GM18499 (cell line): Measurements from ENCODE around the gene TCF12.

Experiments
- ATAC-seq: cut with Tn5 transposase; IDR thresholded peaks from one replicate; pipeline ENCODE4 v1.9.1; 2021; ENCODE audit warnings: moderate number of reproducible peaks; ENCODE audit not compliant: insufficient read depth, unreplicated experiment

The TCF12 gene

GRCh38 chr15:57195326-57195725 is 276.9 kb downstream of the TCF12 start:
- ATAC-seq = no peak

- no peak for ATAC-seq
These were observed 278.4 kb downstream of the TCF12 start for GRCh38 chr15:57196865-57197264.

GRCh38 chr15:57198131-57198530 is 279.7 kb downstream of the TCF12 start:
- no peak for ATAC-seq

GRCh38 chr15:57198654-57199291 is 280.3 kb downstream of the TCF12 start:
- no peak for ATAC-seq

GRCh38 chr15:57201578-57201977 is 283.1 kb downstream of the TCF12 start:
- no peak for ATAC-seq

GRCh38 chr15:57203906-57204305 is 285.5 kb downstream of the TCF12 start:
- ATAC-seq = no peak

GRCh38 chr15:57205027-57205855 is 286.8 kb downstream of the TCF12 start:
- ATAC-seq = no peak

GRCh38 chr15:57205996-57206395 is 287.6 kb downstream of the TCF12 start:
- ATAC-seq = no peak

GRCh38 chr15:57213862-57214261 is 295.4 kb downstream of the TCF12 start:
- no peak for ATAC-seq

GRCh38 chr15:57215326-57215725 is 296.9 kb downstream of the TCF12 start:
- no peak for ATAC-seq

- ATAC-seq = no peak
These were observed 297.4 kb downstream of the TCF12 start for GRCh38 chr15:57215881-57216280.

GRCh38 chr15:57216288-57216687 is 297.8 kb downstream of the TCF12 start:
- no peak for ATAC-seq

GRCh38 chr15:57217778-57218598 is 299.5 kb downstream of the TCF12 start:
- no peak for ATAC-seq

- ATAC-seq = no peak
These were observed 300.6 kb downstream of the TCF12 start for GRCh38 chr15:57218826-57219576.

- ATAC-seq = no peak
These were observed 301.8 kb downstream of the TCF12 start for GRCh38 chr15:57220205-57220604.

GRCh38 chr15:57221134-57221533 is 302.7 kb downstream of the TCF12 start:
- ATAC-seq = no peak

- ATAC-seq = no peak
These were observed 304.9 kb downstream of the TCF12 start for GRCh38 chr15:57223345-57223744.

- ATAC-seq = no peak
These were observed 305.4 kb downstream of the TCF12 start for GRCh38 chr15:57223887-57224286.

- no peak for ATAC-seq
These were observed 306.2 kb downstream of the TCF12 start for GRCh38 chr15:57224664-57225063.

- no peak for ATAC-seq
These were observed 308.7 kb downstream of the TCF12 start for GRCh38 chr15:57227166-57227565.
